ENCODE data around the gene CFAP299.
"Not testable (repeated sequence)": the region's sequence is repeated elsewhere in the genome, so short reads cannot be mapped to it uniquely, and the experiment has no call there.

The CFAP299 gene

GRCh38 chr4:80335554-80336358, at the start of gene CFAP299:
Gene CFAP299 (plus strand): TSS chr4:80335730.
- peak; percentile 88 for DNase-seq (ENCODE audit: low spot score)

- DNase-seq (ENCODE audit: low spot score), result no peak
Observed at GRCh38 chr4:80286451-80286850, 49.1 kb upstream of the CFAP299 start.

- DNase-seq (ENCODE audit: low spot score), result not testable (repeated sequence)
Observed at GRCh38 chr4:80290665-80291064, 44.9 kb upstream of the CFAP299 start.

GRCh38 chr4:80294206-80294605, 41.3 kb upstream of the CFAP299 start:
- no peak for DNase-seq (ENCODE audit: low spot score)

- no peak for DNase-seq (ENCODE audit: low spot score)
Observed at GRCh38 chr4:80295336-80295735, 40.2 kb upstream of the CFAP299 start.

- no peak for DNase-seq (ENCODE audit: low spot score)
Observed at GRCh38 chr4:80295826-80296225, 39.7 kb upstream of the CFAP299 start.

- no peak for DNase-seq (ENCODE audit: low spot score)
Observed at GRCh38 chr4:80301884-80302283, 33.6 kb upstream of the CFAP299 start.

- DNase-seq (ENCODE audit: low spot score), result no peak
Observed at GRCh38 chr4:80302616-80303223, 32.8 kb upstream of the CFAP299 start.

GRCh38 chr4:80305466-80305865, 30.1 kb upstream of the CFAP299 start:
- DNase-seq (ENCODE audit: low spot score), result no peak

- no peak for DNase-seq (ENCODE audit: low spot score)
Observed at GRCh38 chr4:80306260-80306659, 29.3 kb upstream of the CFAP299 start.

- DNase-seq (ENCODE audit: low spot score), result no peak
Observed at GRCh38 chr4:80307183-80307735, 28.3 kb upstream of the CFAP299 start.

- peak; percentile 64 for DNase-seq (ENCODE audit: low spot score)
Observed at GRCh38 chr4:80307774-80308465, 27.6 kb upstream of the CFAP299 start.

- DNase-seq (ENCODE audit: low spot score), result peak; percentile 29
Observed at GRCh38 chr4:80308466-80308822, 27.1 kb upstream of the CFAP299 start.

GRCh38 chr4:80309294-80310004, 26.1 kb upstream of the CFAP299 start:
- no peak for DNase-seq (ENCODE audit: low spot score)

- DNase-seq (ENCODE audit: low spot score), result no peak
Observed at GRCh38 chr4:80311130-80311529, 24.4 kb upstream of the CFAP299 start.

GRCh38 chr4:80312124-80312523, 23.4 kb upstream of the CFAP299 start:
- no peak for DNase-seq (ENCODE audit: low spot score)

GRCh38 chr4:80313627-80314026, 21.9 kb upstream of the CFAP299 start:
- no peak for DNase-seq (ENCODE audit: low spot score)

GRCh38 chr4:80315848-80316247, 19.7 kb upstream of the CFAP299 start:
- DNase-seq (ENCODE audit: low spot score), result not testable (repeated sequence)

GRCh38 chr4:80321341-80321740, 14.2 kb upstream of the CFAP299 start:
- DNase-seq (ENCODE audit: low spot score), result no peak

- DNase-seq (ENCODE audit: low spot score), result no peak
Observed at GRCh38 chr4:80321776-80322175, 13.8 kb upstream of the CFAP299 start.

GRCh38 chr4:80322716-80323115, 12.8 kb upstream of the CFAP299 start:
- DNase-seq (ENCODE audit: low spot score), result no peak

- no peak for DNase-seq (ENCODE audit: low spot score)
Observed at GRCh38 chr4:80324171-80324570, 11.4 kb upstream of the CFAP299 start.
